AG04450 (cell line): ENCODE measurements around the gene ATF2. TPM values are rescaled to one million over a fixed set of nuclear protein-coding genes. Genes with fewer than 3 reads are reported as not detected.

Experiments used
- CTCF ChIA-PET: fragments of 300-600, 350-600 bp; formaldehyde crosslinking; extraction: SDS; loops from one replicate; lab custom pipeline; 2022; ENCODE audit warnings: antibody characterized with exemption, inconsistent platforms; lab: Charles Lee
- POLR2A ChIA-PET: fragments of 350-600 bp; formaldehyde crosslinking; extraction: SDS; loops from one replicate; lab custom pipeline; 2021; ENCODE audit warnings: antibody characterized with exemption, inconsistent platforms; lab: Yijun Ruan, JAX
- DNase-seq: peaks from one replicate; pipeline ENCODE4 v3.0.0-alpha.2; 2011; ENCODE audit warnings: low read depth, low spot score
- H3K27ac ChIP-seq: one replicate; pipeline ENCODE4 v1.5.1; 2012; ENCODE audit warnings: low read depth, low read length, control low read depth
- H3K27me3 ChIP-seq: one replicate; pipeline ENCODE4 v1.6.0; 2012; ENCODE audit warnings: low read length; ENCODE audit not compliant: control insufficient read depth, insufficient read depth
- H3K4me3 ChIP-seq: 2 replicates; pipeline ENCODE4 v1.5.1; 2011; ENCODE audit warnings: mild to moderate bottlenecking, low read depth, low read length, control low read depth
- H3K9me3 ChIP-seq: 2 replicates; pipeline ENCODE4 v1.5.1; 2012; ENCODE audit warnings: low read length; ENCODE audit not compliant: control insufficient read depth, insufficient read depth
- CTCF ChIP-seq: IDR thresholded peaks from 2 replicates; pipeline ENCODE4 v1.5.1; 2011; ENCODE audit warnings: low read depth, low read length, control low read depth, inconsistent platforms
- polyA plus RNA-seq: library from polyadenylated mRNA; depleted of rRNA; stranded (reverse); fragments of >200 nt; gene quantifications from 2 replicates; pipeline ENCODE4 v1.2.3, GENCODE V29; 2011

ATF2 gene
- polyA plus RNA-seq, 1 experiment: 70.1 TPM

DNA sequence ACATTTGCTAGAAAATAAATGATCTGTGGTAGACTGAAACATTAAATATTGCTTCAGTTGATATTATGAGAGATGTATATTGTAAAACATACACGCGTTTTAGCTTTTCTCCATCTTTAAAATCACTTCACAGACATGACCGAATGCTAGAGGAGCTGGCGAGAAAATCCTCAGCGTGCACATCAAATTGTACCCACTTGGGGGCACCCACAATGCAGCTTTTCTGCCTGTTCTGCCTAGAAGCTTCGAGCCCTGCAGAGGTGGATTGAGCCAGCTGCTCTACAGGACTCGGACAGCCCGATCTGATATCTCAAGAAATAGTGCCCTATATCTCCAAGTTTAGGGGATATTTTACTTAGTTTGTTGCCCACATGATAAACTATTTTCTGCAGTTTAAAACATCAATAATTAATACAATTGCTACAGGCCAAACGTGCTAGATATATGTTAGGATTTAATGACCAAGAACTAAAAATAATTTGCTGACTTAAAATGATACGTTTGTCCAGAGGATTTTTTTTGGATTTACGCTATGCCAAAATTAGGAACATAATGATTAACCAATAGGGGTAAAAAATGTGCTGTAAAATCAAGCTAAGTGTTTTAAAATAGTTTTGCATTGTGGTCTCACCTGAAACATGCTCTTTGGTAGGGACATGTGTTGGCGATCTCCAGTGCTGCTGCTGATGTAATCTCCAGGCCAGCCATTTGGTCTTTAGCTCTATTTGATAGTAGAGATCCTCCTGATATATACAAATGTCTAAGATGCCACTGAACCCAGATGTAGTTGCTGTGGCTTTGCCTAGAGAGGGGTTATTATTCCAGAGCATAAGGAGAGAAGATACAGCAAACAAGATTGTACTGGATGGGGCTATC is 35.9 kb upstream of the ATF2 start:
- no peaks in the 10 kb centered on the region for H3K9me3 ChIP-seq
- DNase-seq: peak; percentile 24
- CTCF ChIA-PET: interaction anchor here (0.6 to 5.0 kb wide), 32 partner anchors 9 to 893 kb away, joined by 3 to 86 read pairs (median 5); partner anchors contain the start of gene ATP5MC3
- POLR2A ChIA-PET: interaction anchor here (0.6 kb wide), 1 partner anchor 936 kb away, joined by 3 read pairs; no protein-coding TSS in a partner anchor
- TF ChIP-seq CTCF: peak; percentile 76
- H3K4me3 ChIP-seq: no peak overlapping the region
- H3K27me3 ChIP-seq: peaks cover 6% of the 10 kb centered on the region
- H3K27ac ChIP-seq: no peak overlapping the region

GRCh38 chr2:175195012-175195411 is 27.0 kb upstream of the ATF2 start:
- CTCF ChIA-PET: interaction anchor here (0.7 to 1.4 kb wide), 2 partner anchors 9 to 88 kb away, joined by 3 to 7 read pairs; no protein-coding TSS in a partner anchor
- Histone ChIP-seq H3K4me3 (no peak overlapping the region), H3K27me3 (no peaks in the 10 kb centered on the region), H3K9me3 (no peaks in the 10 kb centered on the region), H3K27ac (no peak overlapping the region)
- DNase-seq: no peak
- POLR2A ChIA-PET: no interaction called here
- no peak for TF ChIP-seq CTCF

- CTCF ChIA-PET: interaction anchor here (0.8 kb wide), 1 partner anchor 15 kb away, joined by 3 read pairs; no protein-coding TSS in a partner anchor
- Histone ChIP-seq H3K27ac (no peak overlapping the region), H3K27me3 (no peaks in the 10 kb centered on the region), H3K9me3 (no peaks in the 10 kb centered on the region), H3K4me3 (no peak overlapping the region)
- POLR2A ChIA-PET: no interaction called here
- no peak for TF ChIP-seq CTCF
- DNase-seq: no peak
Observed at GRCh38 chr2:175188761-175189160, 20.8 kb upstream of the ATF2 start.

GRCh38 chr2:175187378-175187777 is 19.4 kb upstream of the ATF2 start:
- Histone ChIP-seq H3K27me3 (no peaks in the 10 kb centered on the region), H3K9me3 (no peaks in the 10 kb centered on the region), H3K27ac (no peak overlapping the region), H3K4me3 (no peak overlapping the region)
- DNase-seq: no peak
- ChIA-PET CTCF (interaction anchor here (0.9 to 1.9 kb wide), 3 partner anchors 17 to 95 kb away, joined by 4 to 5 read pairs (median 5); no protein-coding TSS in a partner anchor), POLR2A (no interaction called here)
- TF ChIP-seq CTCF: peak; percentile 51

DNA sequence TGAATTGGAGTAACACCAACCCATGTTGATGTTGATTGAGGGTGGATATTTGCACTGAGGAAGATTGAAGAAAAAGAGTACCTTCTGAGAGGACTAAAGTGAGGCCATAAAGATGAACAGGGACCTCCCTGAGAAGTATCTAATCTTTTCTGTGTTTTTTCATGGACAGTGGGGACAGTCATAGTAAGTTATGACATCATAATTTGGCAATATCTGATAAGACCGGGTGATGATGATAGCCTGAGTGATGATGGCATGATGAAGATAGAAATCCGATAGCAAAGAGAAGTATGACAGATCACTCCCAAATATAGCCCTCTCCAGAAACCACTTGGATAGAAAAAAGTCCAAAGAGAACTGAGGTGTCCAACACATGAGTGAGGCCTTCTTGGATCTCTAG is 15.7 kb upstream of the ATF2 start:
- H3K9me3 ChIP-seq: no peaks in the 10 kb centered on the region; the same call in 1 of the 2 replicates
- ChIA-PET POLR2A (no interaction called here), CTCF (no interaction called here)
- H3K27me3 ChIP-seq: no peaks in the 10 kb centered on the region
- no peak for DNase-seq
- H3K27ac ChIP-seq: no peak overlapping the region
- no peak overlapping the region for H3K4me3 ChIP-seq
- TF ChIP-seq CTCF: no peak
